Brain microvascular endothelial cell (primary cell): Measurements from ENCODE around the gene PEX6.
A peak's percentile ranks its signal among the peaks of the same experiment; 100 is the strongest.

ENCODE experiments used
- DNase-seq: peaks from one replicate; pipeline ENCODE4 v3.0.0-alpha.2; 2020
- H3K27ac ChIP-seq: fragments of 250-450 bp; sonication (Bioruptor Pico); 2 replicates; pipeline ENCODE4 v1.5.1; 2020; ENCODE audit warnings: mild to moderate bottlenecking, moderate library complexity
- H3K27me3 ChIP-seq: fragments of 250-450 bp; sonication (Bioruptor Pico); replicated peaks from 2 replicates; pipeline ENCODE4 v1.5.1; 2020; ENCODE audit warnings: mild to moderate bottlenecking
- H3K36me3 ChIP-seq: fragments of 250-450 bp; sonication (Bioruptor Pico); replicated peaks from 2 replicates; pipeline ENCODE4 v1.5.1; 2020; ENCODE audit warnings: mild to moderate bottlenecking
- H3K4me3 ChIP-seq: 2 replicates; pipeline ENCODE4 v1.5.1; 2011; ENCODE audit warnings: low read depth, mild to moderate bottlenecking, control low read depth, low read length, moderate library complexity
- CTCF ChIP-seq: IDR thresholded peaks from 2 replicates; pipeline ENCODE4 v1.5.1; 2011; ENCODE audit warnings: low read depth, mild to moderate bottlenecking, moderate library complexity, low read length, control low read depth, inconsistent platforms; ENCODE audit errors: missing control alignments
- in situ Hi-C: cut with HindIII; loops from 2 replicates; pipeline ENCODE4 v1.10.0; 2017; ENCODE audit warnings: low sequenced_read_pairs, low pct_ligation_motif_present

The PEX6 gene

GRCh38 chr6:42984001-42984923 lies 5.3 kb upstream of the PEX6 start, which contains the start of gene PPP2R5D:
Gene PPP2R5D (plus strand): TSS chr6:42984570. CDS start chr6:42984678, 108 bp downstream.
- DNase-seq, result peak; percentile 99
- H3K27ac ChIP-seq, result peak within 1 kb of the TSS; percentile 49
- H3K4me3 ChIP-seq, result peak within 1 kb of the TSS; percentile 81
- in situ Hi-C loops, result no loop called here
- H3K27me3 ChIP-seq, result no peaks in the 10 kb centered on the region
- H3K36me3 ChIP-seq, result peaks cover 1% of the 10 kb centered on the region
- TF ChIP-seq CTCF, result peak; percentile 1

DNA sequence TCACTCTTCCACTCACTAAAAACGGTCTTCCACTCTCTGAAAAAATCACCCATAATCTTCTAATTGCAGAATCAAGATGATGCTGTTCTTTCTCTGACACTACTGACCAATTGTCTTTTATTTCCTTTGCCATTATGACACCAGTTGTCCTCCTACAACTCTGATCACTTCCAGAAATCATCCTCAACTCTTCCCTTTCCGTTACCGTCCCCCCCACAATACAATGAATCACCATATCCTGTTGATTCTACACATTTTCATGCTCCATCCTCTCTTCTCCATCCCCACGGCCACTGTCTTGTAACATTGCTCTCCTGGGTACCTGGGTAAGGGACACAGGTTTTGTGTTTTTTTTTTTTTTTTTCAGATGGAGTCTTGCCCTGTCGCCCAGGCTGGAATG lies 2.9 kb upstream of the PEX6 start:
- Histone ChIP-seq H3K4me3 (no peak overlapping the region), H3K27me3 (no peaks in the 10 kb centered on the region), H3K36me3 (no peaks in the 10 kb centered on the region), H3K27ac (no peak overlapping the region)
- TF ChIP-seq CTCF, result no peak
- in situ Hi-C loops, result no loop called here
- no peak for DNase-seq

GRCh38 chr6:42979523-42980177 lies 669 bp upstream of the PEX6 start:
- in situ Hi-C loops, result no loop called here
- peak; percentile 23 for DNase-seq
- Histone ChIP-seq H3K27me3 (no peaks in the 10 kb centered on the region), H3K4me3 (peak overlapping the region; percentile 79), H3K36me3 (no peaks in the 10 kb centered on the region), H3K27ac (peak overlapping the region; percentile 71)
- no peak for TF ChIP-seq CTCF

DNA sequence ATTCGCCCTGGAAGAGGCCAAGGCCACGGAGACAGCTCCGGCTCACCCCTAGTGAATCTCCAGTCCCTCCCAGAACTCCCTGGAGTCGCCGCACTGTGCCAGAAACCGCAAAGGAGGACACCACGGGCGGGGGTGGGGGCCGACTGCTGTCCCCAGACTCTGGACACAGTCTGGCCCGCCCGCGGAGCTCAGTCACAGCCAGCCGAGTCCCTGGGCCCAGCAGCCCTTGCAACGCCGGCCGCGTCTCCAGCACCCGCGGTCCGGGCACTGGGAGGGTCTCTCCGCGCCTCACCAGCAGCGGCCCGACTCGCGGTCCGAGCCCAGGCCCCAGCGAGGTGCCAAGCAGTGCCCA lies 518 bp downstream of the PEX6 start:
- Histone ChIP-seq H3K27ac (peak overlapping the region; percentile 71), H3K36me3 (no peaks in the 10 kb centered on the region), H3K4me3 (peak overlapping the region; percentile 79), H3K27me3 (no peaks in the 10 kb centered on the region)
- no peak for TF ChIP-seq CTCF
- peak; percentile 6 for DNase-seq
- in situ Hi-C loops, result no loop called here

DNA sequence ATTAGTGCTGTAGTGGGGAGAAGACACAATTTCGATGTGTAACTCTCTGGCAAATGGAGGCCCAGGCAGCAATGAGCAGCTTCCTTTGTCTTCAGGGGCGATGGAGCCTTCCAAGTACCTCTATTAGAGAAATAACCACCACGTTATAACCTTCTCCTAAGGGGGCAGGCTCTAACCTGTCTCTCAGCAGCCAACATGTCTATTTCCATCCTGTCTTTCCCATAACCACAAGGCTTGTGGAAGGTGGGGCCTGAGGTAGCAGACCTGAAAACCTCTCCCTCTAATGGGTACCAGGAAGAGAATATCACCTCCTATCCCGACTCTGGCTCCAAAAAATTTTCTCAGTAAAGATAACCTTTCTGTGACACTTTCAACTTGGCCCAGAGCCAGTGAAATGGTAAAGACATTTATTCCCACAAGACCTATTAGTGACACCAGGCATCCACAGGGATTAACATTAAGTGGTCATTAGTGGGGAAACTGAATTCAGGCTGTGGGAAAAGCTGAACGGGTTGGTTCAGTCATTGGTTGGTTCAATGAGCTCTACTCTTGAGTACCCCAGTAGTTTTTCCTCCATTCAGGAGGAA lies 4.0 kb downstream of the PEX6 start:
- no peak overlapping the region for H3K4me3 ChIP-seq
- no peaks in the 10 kb centered on the region for H3K27me3 ChIP-seq
- H3K36me3 ChIP-seq, result no peaks in the 10 kb centered on the region
- DNase-seq, result no peak
- in situ Hi-C loops, result no loop called here
- no peak overlapping the region for H3K27ac ChIP-seq
- TF ChIP-seq CTCF, result no peak
